Gastrocnemius medialis (tissue), 4 donors: ENCODE results near the gene FIZ1. TPM values are rescaled to one million over a fixed set of nuclear protein-coding genes. Genes with fewer than 3 reads are reported as not detected.
A peak's percentile ranks its signal among the peaks of the same experiment; 100 is the strongest.

Experiments
- ATAC-seq, 2 donors: fragments of 150-250 bp; one replicate each; pipeline ENCODE4 v1.9.1; 2016
- DNase-seq, 2 donors: peaks; one replicate each; pipeline ENCODE4 v3.0.0-alpha.2; 2019
- H3K27ac ChIP-seq, 4 donors: fragments of 200-600 bp; sonication (generic); 1 replicate in 1 of 4; 2 replicates in 3 of 4; pipeline ENCODE4 v1.5.1; 2016 to 2018; ENCODE audit warnings: mild to moderate bottlenecking in 2 of 4, moderate library complexity in 1 of 4
- H3K27me3 ChIP-seq, 3 donors: fragments of 200-600 bp; sonication (generic) in 2 of 3; 1 replicate in 1 of 3; 2 replicates in 2 of 3; pipeline versions ENCODE4 v1.5.1 to v1.6.0; 2016 to 2019; ENCODE audit warnings: mild to moderate bottlenecking in 1 of 3, moderate library complexity in 1 of 3
- H3K36me3 ChIP-seq, 2 donors: fragments of 200-600 bp; sonication (generic) in 1 of 2; one replicate each; pipeline ENCODE4 v1.5.1; 2017 to 2018
- H3K4me1 ChIP-seq, 2 donors: fragments of 200-600 bp; sonication (generic) in 1 of 2; one replicate each; pipeline ENCODE4 v1.5.1; 2016 to 2017; ENCODE audit warnings: mild to moderate bottlenecking in 2 of 2
- H3K4me3 ChIP-seq, 4 donors: fragments of 200-600 bp; sonication (generic) in 3 of 4; 1 replicate in 1 of 4; 2 replicates in 3 of 4; pipeline ENCODE4 v1.5.1; 2016 to 2019; ENCODE audit warnings: mild to moderate bottlenecking in 2 of 4
- H3K9me3 ChIP-seq, 3 donors: fragments of 200-600 bp; sonication (generic) in 2 of 3; 1 replicate in 1 of 3; 2 replicates in 2 of 3; pipeline ENCODE4 v1.5.1; 2016 to 2019
- POLR2A ChIP-seq, 2 donors: fragments of 450-650 bp; IDR thresholded peaks; one replicate each; pipeline ENCODE4 v1.6.1; 2017; ENCODE audit warnings: antibody characterized with exemption in 2 of 2, mild to moderate bottlenecking in 2 of 2, moderate library complexity in 2 of 2
- in situ Hi-C, 4 donors: fragments of 200-750 bp; cut with MboI; loops; one replicate each; pipeline versions ENCODE4 v1.15.0 to v1.8.0; 2017; ENCODE audit warnings: low sequenced_read_pairs in 4 of 4
- intact Hi-C: fragments of 100-400 bp; cut with DNase I; formaldehyde crosslinking; loops from one replicate; pipeline ENCODE4 v1.15.1; 2023; ENCODE audit warnings: low total_unique reads
- total RNA-seq, 4 donors: library from RNA; depleted of rRNA; stranded (reverse); fragments of >200 nt; gene quantifications; one replicate each; pipeline versions ENCODE4 v1.1.0 to v1.2.3, GENCODE V29; 2016
- TF ChIP-seq, protein P1 (sequence below), 5 experiments: fragments of 450-650 bp in 3 of 5; fragments of 200-600 bp in 2 of 5; sonication (generic) in 2 of 5; IDR thresholded peaks in 4 of 5; conservative IDR thresholded peaks in 1 of 5; 1 replicate in 4 of 5; 2 replicates in 1 of 5; pipeline ENCODE4 v1.5.1; 2016 to 2019; ENCODE audit warnings: antibody characterized with exemption in 5 of 5, mild to moderate bottlenecking in 3 of 5, moderate library complexity in 3 of 5

Gene FIZ1
- total RNA-seq, 4 donors from 2014 or later, result 6.8 to 11.2 (median 7.4) TPM

DNA sequence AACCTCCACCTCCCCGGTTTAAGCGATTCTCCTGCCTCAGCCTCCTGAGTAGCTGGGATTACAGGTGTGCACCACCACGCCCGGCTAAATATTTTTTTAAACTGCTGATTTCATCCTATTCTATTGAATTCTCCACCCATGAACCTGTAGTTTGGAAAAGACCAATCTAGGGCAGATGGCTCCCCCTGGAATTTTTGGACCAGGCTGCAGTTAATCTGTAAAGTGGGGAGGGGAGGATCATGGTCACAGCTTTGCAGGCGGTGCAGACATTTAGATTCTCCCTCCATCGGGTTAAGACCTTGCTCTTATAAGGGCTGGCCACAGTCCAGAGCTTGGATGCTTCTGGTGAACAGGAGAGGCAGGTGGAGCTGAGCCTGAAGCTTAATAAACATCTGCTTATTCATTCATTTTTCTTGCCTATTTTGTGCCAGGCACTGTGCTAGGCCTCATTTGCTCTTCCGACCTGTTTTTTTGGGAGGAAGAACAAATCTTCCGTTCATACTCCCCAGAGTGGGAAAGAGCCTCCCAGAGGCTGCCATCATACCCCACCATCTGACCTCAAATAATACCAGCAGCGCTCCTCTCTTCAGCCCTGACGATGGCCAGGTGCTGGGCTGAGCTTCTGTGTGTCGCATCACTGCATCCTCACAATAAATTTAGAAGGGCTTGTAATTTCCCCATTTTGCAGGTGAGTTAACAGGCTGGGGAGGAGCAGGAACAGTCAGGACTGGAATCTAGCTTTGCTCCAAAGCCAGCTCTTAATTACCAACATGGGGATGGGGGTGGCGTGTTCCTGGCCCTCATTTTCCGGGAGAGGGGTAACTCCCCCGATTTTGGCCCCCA is 47.8 kb upstream of the FIZ1 start:
- Histone ChIP-seq H3K27ac (peak overlapping the region; percentile 72 to 91 (median 84)), H3K4me1 (peaks cover 43 to 45% of the 10 kb centered on the region in 2 donors), H3K9me3 (no peaks in the 10 kb centered on the region), H3K36me3 (peaks cover 0 to 10% of the 10 kb centered on the region in 2 donors), H3K4me3 (peak overlapping the region; percentile 80 to 88 (median 82)), H3K27me3 (no peaks in the 10 kb centered on the region)
- in situ Hi-C loops, result loop anchor here in 1 of 4 donors (25.0 kb wide), 1 partner anchor 510 kb away; the partner anchor contains the start of gene TNNT1
- DNase-seq, result no peak
- no peak for TF ChIP-seq POLR2A (IDR thresholded peaks at IDR 0.05)
- TF ChIP-seq, protein P1, sequence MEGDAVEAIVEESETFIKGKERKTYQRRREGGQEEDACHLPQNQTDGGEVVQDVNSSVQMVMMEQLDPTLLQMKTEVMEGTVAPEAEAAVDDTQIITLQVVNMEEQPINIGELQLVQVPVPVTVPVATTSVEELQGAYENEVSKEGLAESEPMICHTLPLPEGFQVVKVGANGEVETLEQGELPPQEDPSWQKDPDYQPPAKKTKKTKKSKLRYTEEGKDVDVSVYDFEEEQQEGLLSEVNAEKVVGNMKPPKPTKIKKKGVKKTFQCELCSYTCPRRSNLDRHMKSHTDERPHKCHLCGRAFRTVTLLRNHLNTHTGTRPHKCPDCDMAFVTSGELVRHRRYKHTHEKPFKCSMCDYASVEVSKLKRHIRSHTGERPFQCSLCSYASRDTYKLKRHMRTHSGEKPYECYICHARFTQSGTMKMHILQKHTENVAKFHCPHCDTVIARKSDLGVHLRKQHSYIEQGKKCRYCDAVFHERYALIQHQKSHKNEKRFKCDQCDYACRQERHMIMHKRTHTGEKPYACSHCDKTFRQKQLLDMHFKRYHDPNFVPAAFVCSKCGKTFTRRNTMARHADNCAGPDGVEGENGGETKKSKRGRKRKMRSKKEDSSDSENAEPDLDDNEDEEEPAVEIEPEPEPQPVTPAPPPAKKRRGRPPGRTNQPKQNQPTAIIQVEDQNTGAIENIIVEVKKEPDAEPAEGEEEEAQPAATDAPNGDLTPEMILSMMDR (IDR thresholded peaks at IDR 0.05 in 4 of 5, conservative IDR thresholded peaks at IDR 0.05 in 1 of 5), result no peak
- intact Hi-C loops, result no loop called here
- ATAC-seq, result no peak

DNA sequence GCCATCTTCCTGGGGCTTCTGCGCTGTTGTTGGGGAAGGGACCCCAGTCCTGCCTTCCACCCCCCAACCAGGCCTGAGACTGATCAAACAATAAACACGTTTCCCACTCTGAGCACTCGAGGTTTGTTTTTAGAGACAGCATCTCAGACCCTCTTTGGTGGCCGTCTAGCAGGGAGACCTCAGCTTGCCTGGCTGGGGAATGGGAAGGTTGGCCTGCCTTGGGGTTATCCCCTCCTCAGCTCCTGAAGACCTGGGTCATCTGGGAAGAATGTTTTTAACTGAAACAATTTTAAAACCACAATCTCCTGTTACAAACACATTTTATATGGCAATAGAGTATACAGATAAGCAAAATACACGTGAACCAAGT is 46.2 kb upstream of the FIZ1 start:
- Histone ChIP-seq H3K27ac (no peak overlapping the region), H3K9me3 (no peaks in the 10 kb centered on the region), H3K27me3 (no peaks in the 10 kb centered on the region), H3K4me3 (no peak overlapping the region), H3K4me1 (peaks cover 46 to 49% of the 10 kb centered on the region in 2 donors), H3K36me3 (peaks cover 0 to 10% of the 10 kb centered on the region in 2 donors)
- in situ Hi-C loops (loop anchor here in 1 of 4 donors (25.0 kb wide), 1 partner anchor 508 kb away; the partner anchor contains the start of gene TNNT1), intact Hi-C loops (no loop called here)
- ATAC-seq, result no peak
- no peak for DNase-seq
- no peak for TF ChIP-seq POLR2A (IDR thresholded peaks at IDR 0.05)
- TF ChIP-seq, protein P1 (IDR thresholded peaks at IDR 0.05 in 4 of 5, conservative IDR thresholded peaks at IDR 0.05 in 1 of 5), result no peak

DNA sequence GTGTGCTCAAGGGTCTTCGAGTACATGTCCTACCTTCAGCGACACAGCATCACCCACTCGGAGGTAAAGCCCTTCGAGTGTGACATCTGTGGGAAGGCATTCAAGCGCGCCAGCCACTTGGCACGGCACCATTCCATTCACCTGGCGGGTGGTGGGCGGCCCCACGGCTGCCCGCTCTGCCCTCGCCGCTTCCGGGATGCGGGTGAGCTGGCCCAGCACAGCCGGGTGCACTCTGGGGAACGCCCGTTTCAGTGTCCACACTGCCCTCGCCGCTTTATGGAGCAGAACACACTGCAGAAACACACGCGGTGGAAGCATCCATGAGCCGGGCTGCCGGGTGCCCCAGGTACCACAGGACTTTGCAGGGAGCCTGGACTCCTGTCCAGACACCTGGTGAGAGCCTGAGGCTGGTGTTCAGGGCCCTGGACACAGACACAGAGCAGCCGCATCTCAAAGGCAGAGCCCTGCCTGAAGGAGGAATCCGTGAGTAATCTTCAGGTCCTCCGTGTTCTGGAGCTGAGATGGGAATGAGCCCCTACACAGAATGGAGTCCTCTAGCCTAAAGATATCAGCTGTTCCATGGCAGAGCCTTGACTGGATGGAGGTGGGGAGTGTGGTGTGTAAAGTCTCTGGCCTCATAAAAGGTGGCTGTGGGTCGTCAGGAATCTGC is 45.7 kb upstream of the FIZ1 start:
- H3K9me3 ChIP-seq, result no peaks in the 10 kb centered on the region
- peaks cover 51 to 54% of the 10 kb centered on the region in 2 donors for H3K4me1 ChIP-seq
- no peaks in the 10 kb centered on the region for H3K27me3 ChIP-seq
- no peak overlapping the region for H3K27ac ChIP-seq
- ATAC-seq (no peak), DNase-seq (no peak)
- H3K36me3 ChIP-seq, result peaks cover 0 to 10% of the 10 kb centered on the region in 2 donors
- no peak overlapping the region for H3K4me3 ChIP-seq
- intact Hi-C loops, result loop anchor here (5.0 kb wide), 1 partner anchor 528 kb away; the partner anchor contains the start of gene PPP1R12C
- TF ChIP-seq, protein P1 (IDR thresholded peaks at IDR 0.05 in 4 of 5, conservative IDR thresholded peaks at IDR 0.05 in 1 of 5), result no peak
- TF ChIP-seq POLR2A (IDR thresholded peaks at IDR 0.05), result no peak
- in situ Hi-C loops, result loop anchor here in 1 of 4 donors (25.0 kb wide), 1 partner anchor 508 kb away; the partner anchor contains the start of gene TNNT1

DNA sequence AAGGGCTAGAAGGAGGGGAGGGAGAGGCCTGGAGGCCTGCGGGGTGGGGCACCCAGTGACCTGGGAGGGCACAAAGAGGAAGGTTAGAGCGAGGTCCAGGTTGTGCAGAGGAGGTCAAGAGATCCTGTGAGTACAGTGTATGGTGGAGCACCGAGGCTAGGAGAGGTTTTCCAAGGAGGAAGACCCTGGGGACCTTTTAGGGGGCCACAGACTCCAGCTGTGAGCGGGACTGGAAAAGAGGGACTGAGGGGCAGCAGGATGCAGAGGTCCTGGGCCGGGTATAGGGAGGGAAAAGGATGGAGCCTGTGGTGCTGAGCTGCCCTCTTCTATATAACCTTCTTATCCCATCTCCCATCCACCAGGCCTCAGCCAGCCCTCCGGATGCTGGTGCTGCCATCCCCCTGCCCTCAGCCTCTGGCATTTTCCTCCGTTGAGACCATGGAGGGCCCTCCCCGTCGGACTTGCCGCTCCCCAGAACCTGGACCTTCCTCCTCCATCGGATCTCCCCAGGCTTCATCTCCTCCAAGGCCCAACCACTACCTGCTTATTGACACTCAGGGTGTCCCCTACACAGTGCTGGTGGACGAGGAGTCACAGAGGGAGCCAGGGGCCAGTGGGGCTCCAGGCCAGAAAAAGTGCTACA is 45.0 kb upstream of the FIZ1 start:
- TF ChIP-seq, protein P1 (IDR thresholded peaks at IDR 0.05 in 4 of 5, conservative IDR thresholded peaks at IDR 0.05 in 1 of 5), result no peak
- TF ChIP-seq POLR2A (IDR thresholded peaks at IDR 0.05), result no peak
- Histone ChIP-seq H3K4me1 (peaks cover 55 to 60% of the 10 kb centered on the region in 2 donors), H3K36me3 (peaks cover 0 to 10% of the 10 kb centered on the region in 2 donors), H3K27me3 (no peaks in the 10 kb centered on the region), H3K9me3 (no peaks in the 10 kb centered on the region), H3K4me3 (peak overlapping the region; percentile 80 to 99 (median 94)), H3K27ac (peak overlapping the region; percentile 82 to 98 (median 90))
- no peak for DNase-seq
- intact Hi-C loops, result loop anchor here (5.0 kb wide), 1 partner anchor 527 kb away; the partner anchor contains the start of gene PPP1R12C
- in situ Hi-C loops, result loop anchor here in 1 of 4 donors (25.0 kb wide), 1 partner anchor 507 kb away; the partner anchor contains the start of gene TNNT1
- no peak for ATAC-seq
